Measurements from ENCODE around the gene PAM16. TPM values are rescaled to one million over a fixed set of nuclear protein-coding genes. Genes with fewer than 3 reads are reported as not detected.

PAM16 gene
- total and polyA plus RNA-seq, 10 donors, result 26.7 to 88.8 (median 41.1) TPM

GRCh38 chr16:4364196-4365013, 13.3 kb upstream of the PAM16 start:
- Histone ChIP-seq H3K4me3 (no peak overlapping the region), H3K4me1 (peaks cover 2 to 54% (median 24%) of the 10 kb centered on the region in 6 donors), H3K9me3 (no peaks in the 10 kb centered on the region), H3K36me3 (peaks cover 0 to 100% (median 57%) of the 10 kb centered on the region in 6 donors), H3K27ac (peak overlapping the region in 1 of 8 donors; percentile 36), H3K27me3 (replicated peaks in 1 of 7) (no peaks in the 10 kb centered on the region)
- 80 to 86% (median 82%) methylated on average over 31 to 37 of the region's 37 CpGs for WGBS, 5 donors
- intact Hi-C loops (cut with DNase I; ENCODE audit: low total_unique reads), result no loop called here
- peak; percentile 77 for DNase-seq
- TF ChIP-seq POLR2AphosphoS5 (IDR thresholded peaks at IDR 0.05) (peak in 1 of 3 donors; percentile 11), CTCF (IDR thresholded peaks at IDR 0.05 in 8 of 11, conservative IDR thresholded peaks at IDR 0.05 in 3 of 11) (no peak)

GRCh38 chr16:4362476-4363135, 11.5 kb upstream of the PAM16 start:
- TF ChIP-seq POLR2A (IDR thresholded peaks at IDR 0.05), result no peak
- TF ChIP-seq CTCF (IDR thresholded peaks at IDR 0.05 in 8 of 11, conservative IDR thresholded peaks at IDR 0.05 in 3 of 11), result no peak
- peak in 1 of 3 donors; percentile 32 for TF ChIP-seq POLR2AphosphoS5 (IDR thresholded peaks at IDR 0.05)
- peaks cover 0 to 45% (median 19%) of the 10 kb centered on the region in 6 donors for H3K4me1 ChIP-seq
- no peak overlapping the region for H3K4me3 ChIP-seq
- DNase-seq, result peak; percentile 60
- H3K27ac ChIP-seq, result no peak overlapping the region
- H3K36me3 ChIP-seq, result peaks cover 0 to 100% (median 72%) of the 10 kb centered on the region in 6 donors
- intact Hi-C loops (cut with DNase I; ENCODE audit: low total_unique reads), result no loop called here
- H3K27me3 ChIP-seq (replicated peaks in 1 of 7), result no peaks in the 10 kb centered on the region
- H3K9me3 ChIP-seq, result no peaks in the 10 kb centered on the region
- WGBS, 5 donors, result 81 to 88% (median 84%) methylated on average over 17 to 19 of the region's 19 CpGs

- Histone ChIP-seq H3K4me1 (peaks cover 0 to 42% (median 19%) of the 10 kb centered on the region in 6 donors), H3K27me3 (replicated peaks in 1 of 7) (no peaks in the 10 kb centered on the region), H3K27ac (no peak overlapping the region), H3K9me3 (no peaks in the 10 kb centered on the region), H3K36me3 (peaks cover 0 to 100% (median 69%) of the 10 kb centered on the region in 6 donors), H3K4me3 (no peak overlapping the region)
- intact Hi-C loops (cut with DNase I; ENCODE audit: low total_unique reads), result no loop called here
- 77 to 95% (median 90%) methylated on average over 5 to 12 of the region's 12 CpGs for WGBS, 5 donors
- TF ChIP-seq CTCF (IDR thresholded peaks at IDR 0.05 in 8 of 11, conservative IDR thresholded peaks at IDR 0.05 in 3 of 11) (no peak), POLR2AphosphoS5 (IDR thresholded peaks at IDR 0.05) (peak in 1 of 3 donors; percentile 5), POLR2A (IDR thresholded peaks at IDR 0.05) (no peak)
- DNase-seq, result peak; percentile 58
These were observed 10.8 kb upstream of the PAM16 start for GRCh38 chr16:4361944-4362311.
